Occipital lobe (tissue), 2 donors: Measurements from ENCODE around the gene COQ2. TPM values are rescaled to one million over a fixed set of nuclear protein-coding genes. Genes with fewer than 3 reads are reported as not detected.
"Not testable (repeated sequence)": the region's sequence is repeated elsewhere in the genome, so short reads cannot be mapped to it uniquely, and the experiment has no call there.

ENCODE experiments used
- DNase-seq: peaks from one replicate; lab custom pipeline; 2025; lab: John Stamatoyannopoulos, UW
- total RNA-seq: library from RNA; depleted of rRNA; stranded (reverse); fragments of >200 nt; gene quantifications from one replicate; pipeline ENCODE4 v1.2.3, GENCODE V29; 2014

COQ2 gene
- total RNA-seq, 1 donor from 2014 or later: 13.4 TPM

GRCh38 chr4:83248486-83248885 is 36.1 kb downstream of the COQ2 start:
- no peak for DNase-seq

GRCh38 chr4:83247415-83248357 is 36.9 kb downstream of the COQ2 start:
- no peak for DNase-seq

- no peak for DNase-seq
These were observed 43.5 kb downstream of the COQ2 start for GRCh38 chr4:83241132-83241531.

- DNase-seq: no peak
These were observed 44.2 kb downstream of the COQ2 start for GRCh38 chr4:83240379-83240875.

DNA sequence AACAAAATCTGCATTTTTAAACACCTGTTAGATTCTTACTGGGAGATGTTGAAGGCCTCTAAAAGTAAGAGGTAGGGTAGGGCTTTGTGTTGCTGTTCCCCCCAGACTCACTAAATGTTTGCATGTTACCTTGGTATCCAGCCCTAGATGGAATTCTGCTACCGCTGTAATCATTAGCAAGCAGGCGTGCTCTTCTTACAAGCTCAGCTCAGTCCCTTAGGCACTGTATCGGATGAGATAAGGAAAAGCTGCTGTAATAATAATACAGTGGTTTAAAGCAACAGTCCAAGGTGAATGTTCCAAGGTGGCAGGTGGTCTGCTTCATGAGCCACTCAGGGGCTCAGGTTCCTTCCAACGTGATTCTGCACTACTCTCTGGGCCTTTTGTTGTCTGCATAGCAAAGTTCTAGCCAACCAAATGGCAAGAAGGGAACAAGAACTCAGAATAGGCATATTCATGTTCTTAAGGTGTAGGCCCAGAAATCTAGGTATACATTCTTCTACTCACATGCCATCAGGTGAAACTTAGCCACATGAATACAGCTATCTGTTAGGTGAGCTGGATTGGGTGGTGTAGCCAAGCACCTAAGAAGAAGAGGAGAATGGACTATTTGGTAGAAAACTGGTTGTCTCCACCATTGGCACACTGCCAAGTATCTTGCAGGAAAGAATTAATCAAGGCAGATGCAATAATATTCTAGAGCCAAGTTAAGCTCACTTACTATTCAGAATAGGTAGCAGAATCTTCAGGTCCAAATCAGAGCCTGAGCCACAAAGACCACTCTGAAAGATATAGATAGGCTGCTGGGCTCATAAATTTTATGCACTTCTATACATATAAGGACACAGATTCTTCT is 46.0 kb downstream of the COQ2 start:
- DNase-seq: no peak

DNA sequence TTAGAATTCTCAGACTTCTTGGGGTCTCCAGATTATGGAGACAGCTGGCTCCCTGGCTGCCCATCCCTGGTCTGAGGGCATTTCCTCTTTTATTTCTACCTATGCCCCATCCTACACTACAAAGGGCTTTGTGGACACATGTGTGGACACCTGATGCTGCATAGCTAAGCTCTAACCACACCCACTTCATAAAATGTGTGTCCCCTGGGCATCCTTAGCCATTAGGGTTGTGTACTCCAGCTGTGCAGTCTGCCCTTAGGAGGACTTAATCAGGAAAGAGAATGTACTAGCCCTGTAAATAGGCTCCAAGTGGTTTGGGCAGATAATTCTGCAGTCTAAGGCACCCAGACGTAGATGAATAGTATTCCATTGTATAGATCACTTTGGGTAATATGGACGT is 47.0 kb downstream of the COQ2 start:
- no peak for DNase-seq

DNA sequence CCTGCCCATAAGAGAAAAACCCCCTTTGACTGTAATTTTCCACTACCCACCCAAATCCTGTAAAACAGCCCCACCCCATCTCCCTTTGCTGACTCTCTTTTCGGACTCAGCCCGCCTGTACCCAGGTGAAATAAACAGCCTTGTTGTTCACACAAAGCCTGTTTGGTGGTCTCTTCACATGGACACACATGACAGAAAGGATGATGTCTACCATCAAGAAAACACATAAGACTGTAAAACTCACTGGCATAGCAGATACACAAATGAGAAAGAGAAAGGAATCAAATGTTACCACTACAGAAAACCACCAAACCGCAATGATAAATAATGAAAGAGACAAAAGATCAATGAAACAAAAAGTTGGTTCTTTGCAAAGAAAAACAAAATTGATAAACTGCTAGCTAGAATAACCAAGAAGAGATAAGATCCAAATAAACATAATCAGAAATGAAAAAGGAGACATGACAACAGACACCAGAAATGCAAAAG is 48.9 kb downstream of the COQ2 start:
- DNase-seq: not testable (repeated sequence)

GRCh38 chr4:83234902-83235644 is 49.5 kb downstream of the COQ2 start:
- no peak for DNase-seq

DNA sequence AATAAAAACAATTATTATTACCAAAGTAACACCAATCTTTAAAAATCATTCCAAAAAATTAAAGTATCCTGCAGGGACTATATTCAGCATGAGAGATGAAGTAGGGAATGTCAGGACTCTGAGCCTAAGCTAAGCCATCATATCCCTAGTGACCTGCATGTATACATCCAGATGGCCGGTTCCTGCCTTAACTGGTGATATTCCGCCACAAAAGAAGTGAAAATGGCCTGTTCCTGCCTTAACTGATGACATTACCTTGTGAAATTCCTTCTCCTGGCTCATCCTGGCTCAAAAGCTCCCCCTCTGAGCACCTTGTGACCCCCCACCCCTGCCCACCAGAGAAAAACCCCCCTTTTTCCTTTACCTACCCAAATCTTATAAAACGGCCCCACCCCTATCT is 50.2 kb downstream of the COQ2 start:
- DNase-seq: not testable (repeated sequence)

DNA sequence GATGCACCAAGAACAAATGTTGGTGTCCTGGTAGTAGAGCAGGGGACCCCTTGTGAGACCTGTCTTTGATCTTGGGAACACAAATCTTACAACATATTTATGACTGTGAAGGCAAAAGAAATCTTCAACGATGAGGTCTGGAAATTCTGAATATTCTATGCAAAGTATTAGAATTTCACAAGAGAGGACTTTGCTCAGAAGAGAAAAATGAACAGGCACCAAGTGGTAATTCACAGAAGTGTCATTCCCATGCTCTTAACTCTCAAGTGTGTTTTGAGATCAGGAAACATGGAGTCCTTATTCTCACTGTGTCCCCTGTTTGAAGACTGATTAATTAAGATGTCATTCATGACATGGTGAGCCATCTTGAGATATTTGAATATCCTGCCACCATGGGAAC is 52.5 kb downstream of the COQ2 start:
- no peak for DNase-seq

DNA sequence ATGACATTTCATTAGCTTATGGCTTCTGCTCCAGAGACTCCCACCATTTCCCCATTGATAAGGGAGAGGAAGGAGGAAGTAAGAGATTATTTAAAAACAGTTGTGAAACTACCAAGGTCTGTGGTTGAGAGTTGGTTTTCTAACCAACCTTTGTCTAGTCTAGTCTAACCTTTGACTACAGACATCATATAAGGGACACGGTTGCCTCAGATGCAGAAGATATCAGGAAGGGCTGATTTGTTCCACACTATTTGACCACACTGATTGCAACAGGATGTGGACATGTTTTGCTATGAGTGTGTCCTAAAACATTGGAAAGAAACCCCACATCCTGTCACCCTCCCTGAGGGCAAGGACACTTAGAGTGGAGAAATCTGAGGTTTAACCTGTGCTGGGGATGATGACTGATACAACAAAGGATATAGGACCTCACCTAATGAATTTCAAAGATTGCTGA is 53.0 kb downstream of the COQ2 start:
- DNase-seq: no peak

GRCh38 chr4:83230928-83231327 is 53.7 kb downstream of the COQ2 start:
- DNase-seq: no peak

DNA sequence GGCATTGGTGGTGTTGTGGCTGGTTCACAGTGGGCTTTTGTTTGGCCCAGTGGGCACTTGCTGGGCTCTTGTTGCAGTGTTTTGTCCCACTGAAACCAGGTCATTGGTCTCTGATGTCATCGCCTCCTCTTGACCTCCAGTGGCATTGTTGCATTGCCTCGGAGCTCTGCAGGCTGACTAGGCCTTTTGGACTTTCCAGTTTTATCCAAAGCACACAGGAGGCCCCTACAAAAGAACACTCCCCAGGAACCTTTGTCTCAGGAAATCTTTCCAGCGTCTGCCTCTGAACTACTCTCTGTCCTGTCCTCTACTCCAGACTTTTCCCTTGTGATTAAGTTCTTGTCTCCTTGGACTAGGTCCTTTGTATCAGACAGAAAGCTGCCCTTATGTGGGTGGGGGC is 54.8 kb downstream of the COQ2 start:
- DNase-seq: no peak

- DNase-seq: no peak
These were observed 56.4 kb downstream of the COQ2 start for GRCh38 chr4:83228231-83228630.

GRCh38 chr4:83224502-83225197 is 59.9 kb downstream of the COQ2 start:
- DNase-seq: no peak

DNA sequence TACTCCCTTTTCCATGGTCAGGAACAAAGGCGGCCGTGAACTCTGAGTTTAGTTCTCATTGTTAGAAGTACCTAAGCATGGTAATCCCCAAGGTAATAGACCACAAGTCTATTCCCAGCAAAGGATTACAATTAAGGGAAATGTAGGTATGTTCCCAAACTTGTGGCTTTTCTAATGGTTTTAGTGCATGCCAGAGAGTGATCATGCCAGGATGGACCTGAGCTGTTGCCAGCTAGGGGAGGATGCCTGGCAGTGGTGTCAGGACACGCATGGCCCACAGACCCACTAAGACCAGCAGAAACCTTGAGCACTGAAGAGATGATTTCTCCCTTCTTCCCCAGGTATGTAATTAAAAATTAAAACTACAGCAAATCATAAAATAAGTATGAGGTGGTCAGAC is 60.8 kb downstream of the COQ2 start:
- no peak for DNase-seq

DNA sequence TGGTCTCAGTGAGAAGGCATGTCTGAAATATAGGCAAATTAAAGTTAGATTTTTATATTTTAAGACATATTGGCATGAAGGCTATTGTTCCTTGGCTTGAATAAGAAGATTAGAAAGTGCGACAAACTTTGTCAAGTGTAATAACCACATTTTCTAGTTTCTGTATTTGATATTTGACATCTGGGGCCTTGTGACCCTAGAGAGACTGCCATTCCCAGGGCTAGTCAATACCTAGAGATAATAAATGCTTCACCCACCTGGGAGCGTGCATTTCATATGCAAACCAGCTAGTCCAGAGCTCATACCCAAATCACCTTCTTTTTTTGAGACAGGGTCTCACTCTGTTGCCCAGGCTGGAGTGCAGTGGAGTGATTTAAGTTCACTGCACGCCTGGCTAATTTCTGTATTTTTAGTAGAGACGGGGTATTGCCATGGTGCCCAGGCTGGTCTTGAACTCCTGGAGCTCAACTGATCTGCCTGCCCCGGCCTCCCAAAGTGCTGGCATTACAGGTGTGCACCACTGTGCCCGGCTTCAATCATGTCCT is 62.6 kb downstream of the COQ2 start:
- no peak for DNase-seq

- DNase-seq: peak; percentile 6
These were observed 65.0 kb downstream of the COQ2 start for GRCh38 chr4:83219344-83220331.
